Measurements from ENCODE around the gene TMOD3.

TMOD3 gene

GRCh38 chr15:51861557-51862359 lies 32.3 kb downstream of the TMOD3 start:
- no peak for TF ChIP-seq EZH2phosphoT487 (conservative IDR thresholded peaks at IDR 0.05; ENCODE audit: low read length)
- TF ChIP-seq, protein P1, sequence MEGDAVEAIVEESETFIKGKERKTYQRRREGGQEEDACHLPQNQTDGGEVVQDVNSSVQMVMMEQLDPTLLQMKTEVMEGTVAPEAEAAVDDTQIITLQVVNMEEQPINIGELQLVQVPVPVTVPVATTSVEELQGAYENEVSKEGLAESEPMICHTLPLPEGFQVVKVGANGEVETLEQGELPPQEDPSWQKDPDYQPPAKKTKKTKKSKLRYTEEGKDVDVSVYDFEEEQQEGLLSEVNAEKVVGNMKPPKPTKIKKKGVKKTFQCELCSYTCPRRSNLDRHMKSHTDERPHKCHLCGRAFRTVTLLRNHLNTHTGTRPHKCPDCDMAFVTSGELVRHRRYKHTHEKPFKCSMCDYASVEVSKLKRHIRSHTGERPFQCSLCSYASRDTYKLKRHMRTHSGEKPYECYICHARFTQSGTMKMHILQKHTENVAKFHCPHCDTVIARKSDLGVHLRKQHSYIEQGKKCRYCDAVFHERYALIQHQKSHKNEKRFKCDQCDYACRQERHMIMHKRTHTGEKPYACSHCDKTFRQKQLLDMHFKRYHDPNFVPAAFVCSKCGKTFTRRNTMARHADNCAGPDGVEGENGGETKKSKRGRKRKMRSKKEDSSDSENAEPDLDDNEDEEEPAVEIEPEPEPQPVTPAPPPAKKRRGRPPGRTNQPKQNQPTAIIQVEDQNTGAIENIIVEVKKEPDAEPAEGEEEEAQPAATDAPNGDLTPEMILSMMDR (IDR thresholded peaks at IDR 0.05; ENCODE audit: insufficient read depth, low read length, poor library complexity, severe bottlenecking) = no peak
- H3K4me2 ChIP-seq (ENCODE audit: low read depth, low read length, poor library complexity, severe bottlenecking) = no peak overlapping the region
- H3K27me3 ChIP-seq (ENCODE audit: low read length) = no peaks in the 10 kb centered on the region
- no peak overlapping the region for H3K27ac ChIP-seq (ENCODE audit: low read depth, low read length)
- no peaks in the 10 kb centered on the region for H3K9me2 ChIP-seq (replicated peaks; ENCODE audit: insufficient read depth, low read length)
- H3K9ac ChIP-seq (ENCODE audit: low read length) = no peak overlapping the region
- H3K9me3 ChIP-seq (ENCODE audit: insufficient read depth, low read length) = no peaks in the 10 kb centered on the region
- H3F3A ChIP-seq (ENCODE audit: insufficient read depth) = no peaks in the 10 kb centered on the region
- no peak overlapping the region for H2AFZ ChIP-seq (ENCODE audit: low read depth, low read length, severe bottlenecking)
- 0 out of 2 replicates have a peak, but pooled peaks cover 2% of the 10 kb centered on the region for H4K20me1 ChIP-seq (ENCODE audit: low read depth, low read length)
- H3K4me3 ChIP-seq (ENCODE audit: insufficient read depth, low read length, poor library complexity, severe bottlenecking) = no peak overlapping the region
- H3K79me2 ChIP-seq (ENCODE audit: insufficient read depth, low read length) = no peaks in the 10 kb centered on the region
- no peaks in the 10 kb centered on the region; the same call in 1 of the 2 replicates for H3K36me3 ChIP-seq (ENCODE audit: low read length)

- no peak overlapping the region for H3K4me3 ChIP-seq (ENCODE audit: insufficient read depth, low read length, poor library complexity, severe bottlenecking)
- no peaks in the 10 kb centered on the region for H3F3A ChIP-seq (ENCODE audit: insufficient read depth)
- no peak overlapping the region for H3K27ac ChIP-seq (ENCODE audit: low read depth, low read length)
- no peak overlapping the region for H3K4me2 ChIP-seq (ENCODE audit: low read depth, low read length, poor library complexity, severe bottlenecking)
- H4K20me1 ChIP-seq (ENCODE audit: low read depth, low read length) = no peaks in the 10 kb centered on the region
- H2AFZ ChIP-seq (ENCODE audit: low read depth, low read length, severe bottlenecking) = no peak overlapping the region
- H3K9me2 ChIP-seq (replicated peaks; ENCODE audit: insufficient read depth, low read length) = no peaks in the 10 kb centered on the region
- H3K9ac ChIP-seq (ENCODE audit: low read length) = no peak overlapping the region
- H3K36me3 ChIP-seq (ENCODE audit: low read length) = no peaks in the 10 kb centered on the region; the same call in 1 of the 2 replicates
- no peaks in the 10 kb centered on the region for H3K27me3 ChIP-seq (ENCODE audit: low read length)
- H3K79me2 ChIP-seq (ENCODE audit: insufficient read depth, low read length) = no peaks in the 10 kb centered on the region
- TF ChIP-seq EZH2phosphoT487 (conservative IDR thresholded peaks at IDR 0.05; ENCODE audit: low read length) = no peak
- TF ChIP-seq, protein P1 (IDR thresholded peaks at IDR 0.05; ENCODE audit: insufficient read depth, low read length, poor library complexity, severe bottlenecking) = no peak
- H3K9me3 ChIP-seq (ENCODE audit: insufficient read depth, low read length) = no peaks in the 10 kb centered on the region
Observed at GRCh38 chr15:51863131-51863530, 33.7 kb downstream of the TMOD3 start.

DNA sequence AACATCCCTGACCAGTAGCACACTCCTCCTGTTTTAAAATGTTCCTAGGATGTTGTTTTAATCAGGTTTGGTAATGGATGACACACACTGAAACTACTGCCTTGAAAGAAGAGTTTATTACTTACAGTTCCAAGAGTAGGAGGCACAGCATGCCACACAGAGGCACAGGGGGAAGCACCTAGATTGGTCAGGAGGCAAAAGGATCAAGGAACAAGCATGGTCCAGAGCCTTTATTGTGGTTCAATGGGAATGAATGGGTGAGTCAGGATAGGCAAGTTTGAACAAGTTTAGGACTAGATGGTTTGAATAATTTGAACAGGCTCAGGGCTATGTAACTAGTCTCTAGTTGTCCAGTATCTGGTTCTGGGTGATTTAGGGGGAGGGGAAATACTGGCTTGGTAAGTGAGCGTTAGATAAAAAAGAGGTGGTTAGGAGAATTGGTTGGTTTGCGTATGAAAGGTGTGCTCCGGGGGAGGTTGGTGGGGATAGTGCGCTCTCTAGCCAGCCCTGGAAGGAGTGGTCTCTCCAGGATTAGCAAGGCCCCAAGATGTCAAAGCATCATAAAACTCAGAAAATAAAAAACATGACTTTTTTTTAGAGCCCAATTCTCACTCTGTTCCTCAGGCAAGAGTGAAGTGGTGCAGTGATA lies 35.1 kb downstream of the TMOD3 start:
- Histone ChIP-seq H3K4me3 (ENCODE audit: insufficient read depth, low read length, poor library complexity, severe bottlenecking) (no peak overlapping the region), H3K27ac (ENCODE audit: low read depth, low read length) (no peak overlapping the region), H4K20me1 (ENCODE audit: low read depth, low read length) (no peaks in the 10 kb centered on the region), H3K9me3 (ENCODE audit: insufficient read depth, low read length) (no peaks in the 10 kb centered on the region), H3K36me3 (ENCODE audit: low read length) (no peaks in the 10 kb centered on the region; the same call in 1 of the 2 replicates), H3K9me2 (replicated peaks; ENCODE audit: insufficient read depth, low read length) (no peaks in the 10 kb centered on the region), H3K9ac (ENCODE audit: low read length) (no peak overlapping the region), H3K4me2 (ENCODE audit: low read depth, low read length, poor library complexity, severe bottlenecking) (no peak overlapping the region), H3K27me3 (ENCODE audit: low read length) (no peaks in the 10 kb centered on the region), H2AFZ (ENCODE audit: low read depth, low read length, severe bottlenecking) (no peak overlapping the region), H3K79me2 (ENCODE audit: insufficient read depth, low read length) (no peaks in the 10 kb centered on the region), H3F3A (ENCODE audit: insufficient read depth) (no peaks in the 10 kb centered on the region)
- TF ChIP-seq, protein P1 (IDR thresholded peaks at IDR 0.05; ENCODE audit: insufficient read depth, low read length, poor library complexity, severe bottlenecking) = no peak
- no peak for TF ChIP-seq EZH2phosphoT487 (conservative IDR thresholded peaks at IDR 0.05; ENCODE audit: low read length)

All from SU-DHL-6 (cell line).